Right lobe of liver (tissue), 4 donors: ENCODE data around the gene TEX10.

Experiments
- CTCF ChIP-seq, 4 donors: fragments of 200-600 bp in 3 of 4; fragments of 450-650 bp in 1 of 4; IDR thresholded peaks; one replicate each; pipeline versions ENCODE4 v1.5.1 to v1.8.0; 2016 to 2022; ENCODE audit warnings: antibody characterized with exemption in 4 of 4, mild to moderate bottlenecking in 2 of 4
- POLR2A ChIP-seq: fragments of 450-650 bp; IDR thresholded peaks from one replicate; pipeline ENCODE4 v1.6.1; 2017; ENCODE audit warnings: antibody characterized with exemption, mild to moderate bottlenecking
- donor health status: DM: no; HTN: no; CAD: no.
- donor health status: DM: no; HTN: no; CAD: no.
- donor health status: DM: no; HTN: yes; CAD: no.

DNA sequence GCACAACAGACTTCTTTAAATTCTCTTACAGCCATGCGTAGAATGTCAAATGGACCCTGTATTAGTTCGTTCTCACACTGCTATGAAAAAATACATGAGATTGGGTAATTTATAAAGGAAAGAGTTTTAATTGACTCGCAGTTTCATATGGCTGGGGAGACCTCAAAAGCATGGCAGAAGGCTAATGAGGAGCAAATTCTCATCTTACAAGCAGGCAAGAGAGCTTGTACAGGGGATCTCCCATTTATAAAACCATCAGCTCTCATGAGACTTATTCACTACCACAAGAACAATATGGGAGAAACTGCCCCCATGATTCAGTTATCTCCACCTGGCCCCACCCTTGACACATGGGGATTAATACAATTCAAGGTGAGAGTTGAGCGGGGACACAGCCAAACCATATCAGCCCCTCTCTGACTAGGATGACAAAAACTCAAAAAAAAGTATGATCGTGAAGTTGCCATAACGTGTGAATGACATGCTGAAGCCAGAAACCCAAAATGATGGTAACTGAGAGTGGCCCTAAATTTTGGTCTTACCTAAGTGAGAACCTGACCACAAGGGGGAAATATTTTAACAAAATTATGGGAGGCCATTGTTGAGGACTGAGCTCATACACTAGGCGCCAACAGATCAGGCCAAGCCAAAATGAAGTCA, 17.5 kb upstream of the TEX10 start:
- TF ChIP-seq CTCF (IDR thresholded peaks at IDR 0.05) = no peak
- TF ChIP-seq POLR2A = no peak
